Activated effector memory CD4-positive, alpha-beta T cell treated with Interleukin-2 at 50 U/mL for 16 hours (primary cell): Measurements from ENCODE around the gene CENPF.
"Not testable (repeated sequence)": the region's sequence is repeated elsewhere in the genome, so short reads cannot be mapped to it uniquely, and the experiment has no call there.

Experiments used
- DNase-seq: peaks from one replicate; pipeline ENCODE4 v3.0.0-alpha.2; 2020

The CENPF gene

GRCh38 chr1:214584805-214585766, 17.9 kb upstream of the CENPF start:
- no peak for DNase-seq

DNA sequence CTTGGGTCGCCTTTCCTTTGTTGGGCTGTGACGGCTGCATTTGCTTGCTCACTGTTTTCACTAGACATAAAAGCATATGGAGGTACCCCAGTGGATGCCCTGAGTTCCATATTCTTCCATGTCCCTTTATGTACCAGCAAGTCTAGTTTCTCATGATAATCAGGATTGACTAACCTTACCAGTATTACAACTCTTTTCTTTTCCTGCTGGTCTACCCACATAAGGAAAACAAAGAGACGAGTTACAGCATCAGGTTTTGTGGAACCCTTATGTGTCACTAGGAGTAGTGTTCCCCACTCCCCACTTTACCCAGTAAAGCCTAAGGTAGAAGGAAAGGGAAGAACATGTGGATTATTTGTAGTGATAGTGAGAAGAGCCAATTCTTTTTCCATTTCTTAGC, 16.4 kb upstream of the CENPF start:
- no peak for DNase-seq

DNA sequence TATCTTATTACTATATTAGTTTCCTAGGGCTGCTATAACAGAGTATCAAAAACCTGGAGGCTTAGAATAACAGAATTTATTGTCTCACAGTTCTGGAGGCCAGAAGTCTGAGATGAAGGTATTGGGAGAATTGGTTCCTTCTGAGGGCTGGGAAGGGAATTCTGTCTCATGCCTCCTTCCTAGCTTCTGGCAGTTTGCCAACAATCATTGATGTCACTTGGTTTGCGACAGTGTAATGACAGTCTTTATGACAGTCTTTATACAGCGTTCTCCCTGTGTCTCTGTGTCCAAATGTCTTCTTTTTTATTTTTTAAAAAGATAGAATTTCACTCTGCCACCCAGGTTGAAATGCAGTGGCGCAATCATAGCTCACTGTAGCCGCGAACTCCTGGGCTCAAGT, 15.8 kb upstream of the CENPF start:
- DNase-seq, result no peak

DNA sequence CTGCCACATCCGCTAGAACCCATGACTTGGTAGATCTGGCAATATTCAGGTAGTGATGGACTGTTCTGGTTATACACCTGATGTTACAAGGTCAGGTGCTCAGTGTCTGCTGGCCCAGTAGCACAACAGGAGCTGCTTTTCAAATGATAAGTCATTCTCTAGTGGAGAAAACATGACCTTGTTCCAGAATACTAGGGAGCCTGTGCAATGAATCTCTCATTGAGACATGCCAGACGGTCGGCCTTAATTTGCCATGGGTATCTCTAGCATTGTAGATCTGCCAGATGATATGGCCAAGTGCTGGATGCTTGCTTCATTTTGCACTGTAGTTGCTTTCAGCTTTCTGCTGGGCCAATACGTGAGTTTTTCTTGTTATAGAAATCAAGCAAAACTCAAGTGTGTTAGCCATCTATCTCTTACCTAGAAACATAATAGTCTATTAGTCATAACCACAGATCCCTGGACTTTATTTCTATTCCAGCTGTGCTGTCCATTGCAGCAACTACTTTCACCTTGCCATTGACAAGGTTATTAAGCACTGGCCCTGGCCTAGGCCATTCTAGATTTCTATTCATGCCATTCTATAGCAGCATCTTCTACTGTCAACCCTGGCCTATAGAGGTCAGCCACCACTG, 13.9 kb upstream of the CENPF start:
- DNase-seq, result no peak

DNA sequence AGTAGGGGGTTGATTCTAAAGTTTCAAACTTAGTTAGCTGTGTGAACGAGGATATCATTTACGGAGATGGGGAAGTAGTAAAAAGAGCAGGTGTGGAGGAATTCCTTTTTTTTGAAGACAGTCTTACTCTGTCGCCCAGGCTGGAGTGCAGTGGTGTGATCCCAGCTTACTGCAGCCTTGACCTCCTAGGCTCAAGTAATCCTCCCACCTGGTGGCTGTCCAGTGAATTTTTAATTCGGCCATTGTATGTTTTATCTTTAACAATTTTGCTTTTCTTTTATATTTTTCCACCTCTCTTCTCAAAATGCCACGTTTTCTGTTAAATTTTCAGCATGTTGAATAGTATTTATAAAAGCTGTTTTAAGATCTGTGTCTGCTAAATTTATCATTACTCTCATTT, 12.3 kb upstream of the CENPF start:
- no peak for DNase-seq

GRCh38 chr1:214591918-214592317, 11.1 kb upstream of the CENPF start:
- DNase-seq, result not testable (repeated sequence)

DNA sequence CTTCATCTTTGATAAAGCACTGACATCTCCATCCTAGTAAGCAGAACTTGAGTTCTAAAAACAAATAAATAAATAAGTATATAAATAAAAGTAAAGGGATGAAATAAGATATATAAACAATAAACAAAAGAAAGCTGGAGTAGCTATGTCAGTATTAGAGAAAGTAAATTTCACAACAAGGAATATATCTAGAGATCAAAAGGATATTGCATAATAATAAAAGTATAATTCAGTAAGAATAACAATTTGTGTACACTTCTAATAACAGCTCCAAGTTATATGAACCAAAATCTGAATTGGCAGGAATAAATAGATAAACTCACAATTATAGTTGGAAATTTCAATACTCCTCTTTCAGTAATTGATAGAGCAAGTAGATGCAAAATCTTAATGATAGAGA, 9.8 kb upstream of the CENPF start:
- no peak for DNase-seq

- DNase-seq, result no peak
These were observed 841 bp downstream of the CENPF start for GRCh38 chr1:214603819-214604252.

- no peak for DNase-seq
These were observed 1.5 kb downstream of the CENPF start for GRCh38 chr1:214604523-214604922.

DNA sequence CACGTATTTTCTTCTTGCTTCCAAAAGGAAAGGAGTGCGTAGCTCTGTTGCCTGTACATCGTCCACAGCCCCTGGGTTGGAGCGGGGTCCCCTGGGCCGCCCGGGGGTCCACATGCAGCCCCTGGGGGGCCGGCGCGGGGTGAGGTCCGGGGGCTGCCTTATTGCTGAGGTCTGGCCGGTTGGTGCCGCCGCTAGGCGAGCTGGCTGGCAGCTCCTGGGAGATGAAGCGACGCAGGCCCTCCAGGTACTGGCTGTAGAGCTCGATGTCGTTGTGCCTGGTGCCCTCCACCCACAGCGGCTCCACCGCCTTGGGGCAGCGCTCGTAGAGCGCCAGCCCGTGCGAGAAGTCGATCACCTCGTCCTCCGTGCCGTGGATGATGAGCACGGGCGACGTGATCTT, 2.5 kb downstream of the CENPF start:
- DNase-seq, result not testable (repeated sequence)

GRCh38 chr1:214605933-214606925, 3.2 kb downstream of the CENPF start:
- DNase-seq, result not testable (repeated sequence)

GRCh38 chr1:214607492-214608215, 4.7 kb downstream of the CENPF start:
- not testable (repeated sequence) for DNase-seq

DNA sequence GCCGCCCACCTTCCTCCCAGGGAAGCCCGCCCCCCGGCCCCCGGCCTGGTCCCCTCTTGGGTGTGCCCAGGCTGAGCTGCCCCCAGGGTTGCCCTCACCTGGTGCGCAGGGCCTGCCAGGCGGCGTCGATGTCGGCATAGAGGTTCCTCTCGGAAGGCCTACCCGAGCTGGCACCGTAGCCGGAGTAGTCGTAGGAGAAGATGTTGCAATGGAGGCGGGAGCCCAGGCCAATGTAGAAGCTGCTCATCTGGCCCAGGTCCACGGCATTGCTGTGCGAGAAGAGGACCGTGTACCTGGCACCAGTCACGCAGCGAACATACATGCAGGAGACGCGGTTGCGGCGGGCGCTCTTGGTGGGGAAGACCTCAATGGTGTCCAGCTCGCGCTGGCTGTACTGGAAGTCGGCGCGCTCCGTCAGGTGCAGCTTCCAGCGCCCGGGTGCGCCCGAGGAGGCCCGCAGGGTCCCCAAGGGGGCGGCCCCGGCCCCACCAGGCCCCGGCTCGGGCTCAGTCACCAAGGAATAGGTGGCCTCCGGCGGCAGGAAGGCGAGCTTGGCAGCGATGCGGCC, 5.3 kb downstream of the CENPF start:
- DNase-seq, result not testable (repeated sequence)

GRCh38 chr1:214608817-214609216, 5.8 kb downstream of the CENPF start:
- not testable (repeated sequence) for DNase-seq

DNA sequence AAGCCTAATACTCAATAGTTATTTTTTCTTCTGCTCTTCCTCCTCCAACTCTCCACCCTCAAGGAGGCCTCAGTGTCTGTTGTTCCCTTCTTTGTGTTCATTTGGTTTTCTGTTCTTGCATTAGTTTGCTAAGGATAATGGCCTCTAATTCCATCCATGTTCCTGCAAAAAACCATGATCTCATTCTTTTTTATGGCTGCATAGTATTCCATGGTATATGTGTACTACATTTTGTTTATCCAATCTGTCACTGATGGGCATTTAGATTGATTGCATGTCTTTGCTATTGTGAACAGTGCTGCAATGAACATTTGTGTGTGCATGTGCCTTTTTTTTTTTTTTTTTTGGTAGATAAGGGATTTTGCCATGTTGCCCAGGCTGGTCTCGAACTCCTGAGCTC, 6.7 kb downstream of the CENPF start:
- no peak for DNase-seq

- not testable (repeated sequence) for DNase-seq
These were observed 7.1 kb downstream of the CENPF start for GRCh38 chr1:214610136-214610535.

DNA sequence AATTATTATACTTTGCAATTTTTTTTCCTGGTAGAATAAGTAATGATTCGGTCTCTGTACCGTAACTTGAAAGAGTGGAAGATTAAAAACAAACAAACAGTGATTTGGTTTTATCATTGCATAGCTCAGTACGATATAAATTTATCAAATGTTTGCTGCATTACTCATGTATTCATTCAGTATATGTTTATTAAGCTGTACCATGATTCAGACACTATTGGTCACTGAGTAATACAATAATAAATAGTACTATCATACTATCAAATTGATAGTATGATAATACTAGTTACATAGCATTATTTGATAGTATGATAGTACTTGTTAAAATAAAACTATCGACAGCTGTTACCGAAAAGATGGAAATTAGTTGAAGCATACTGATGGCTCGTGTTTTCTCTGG, 12.1 kb downstream of the CENPF start:
- DNase-seq, result no peak

DNA sequence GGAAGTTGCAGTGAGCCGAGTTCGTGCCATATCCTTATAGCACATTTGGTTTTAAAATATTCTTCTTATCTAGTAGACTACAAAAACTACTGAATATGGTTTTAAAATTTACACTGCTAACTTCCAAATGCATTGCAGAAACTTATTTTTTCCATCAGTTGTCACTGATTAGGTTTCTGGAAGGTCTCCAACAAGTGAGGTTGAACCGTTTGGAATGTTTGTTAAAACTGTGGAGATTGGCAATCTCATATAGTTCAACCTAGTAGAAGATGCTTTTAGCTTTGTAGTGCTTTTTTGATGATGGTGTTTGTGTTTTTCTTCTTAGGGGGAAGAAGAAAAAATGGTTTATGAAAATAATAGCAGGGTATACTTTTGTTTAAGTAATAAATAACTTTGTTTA, 12.9 kb downstream of the CENPF start:
- no peak for DNase-seq

GRCh38 chr1:214617246-214617645, 14.3 kb downstream of the CENPF start:
- no peak for DNase-seq

DNA sequence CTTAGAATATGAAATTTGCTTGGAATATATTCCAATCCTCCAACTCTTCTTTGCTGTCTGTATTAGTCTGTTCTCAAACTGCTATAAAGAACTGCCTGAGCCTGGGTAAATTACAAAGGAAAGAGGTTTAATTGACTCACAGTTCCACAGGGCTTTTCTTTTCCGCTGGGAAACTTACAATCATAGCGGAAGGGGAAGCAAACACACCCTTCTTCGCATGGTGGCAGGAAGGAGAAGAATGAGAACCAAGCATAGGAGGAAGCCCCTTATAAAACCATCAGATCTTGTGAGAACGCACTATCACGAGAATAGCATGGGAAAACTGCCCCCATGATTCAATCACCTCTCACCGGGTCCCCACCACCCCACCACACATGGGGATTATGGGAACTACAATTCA, 14.8 kb downstream of the CENPF start:
- no peak for DNase-seq

DNA sequence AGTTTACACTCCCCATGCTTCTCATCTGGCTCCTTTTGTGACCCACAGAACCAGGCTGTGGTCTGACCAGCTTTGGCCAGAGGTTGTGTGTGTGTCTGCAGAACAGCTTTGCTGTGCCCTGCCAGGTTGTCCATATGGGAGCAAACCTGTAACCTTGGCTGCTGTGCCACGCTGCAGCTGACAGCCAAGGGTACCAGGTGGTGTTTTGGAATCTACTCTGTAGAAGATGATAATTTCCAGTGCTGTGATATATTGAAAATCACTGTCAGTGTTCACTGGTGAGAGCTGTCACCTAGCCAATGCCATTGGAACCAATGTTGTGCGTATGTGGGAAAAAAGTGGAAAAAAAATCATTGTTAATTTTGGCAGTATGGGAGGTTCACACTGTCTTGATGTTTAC, 18.2 kb downstream of the CENPF start:
- DNase-seq, result no peak

DNA sequence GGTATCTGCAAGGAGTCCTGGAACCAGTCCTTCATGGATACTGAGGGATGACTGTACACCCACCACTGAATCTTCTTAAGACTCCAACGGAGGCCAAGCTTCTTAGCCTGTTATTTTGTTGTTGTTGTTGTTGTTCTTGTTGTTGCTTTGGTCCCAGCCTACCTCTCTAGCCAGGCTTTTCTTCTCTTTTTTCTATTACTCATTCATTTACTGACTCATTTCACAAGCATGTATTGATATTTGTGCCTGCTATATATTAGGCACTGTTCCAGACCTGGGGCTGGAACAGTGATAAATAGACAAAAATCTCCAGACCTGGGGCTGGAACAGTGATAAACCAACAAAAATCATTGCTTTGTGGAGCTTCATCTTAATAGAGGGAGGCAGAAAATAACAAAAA, 20.4 kb downstream of the CENPF start:
- DNase-seq, result no peak
